HepG2 (cell line): ENCODE results near the gene UBE2G2. TPM values are rescaled to one million over a fixed set of nuclear protein-coding genes. Genes with fewer than 3 reads are reported as not detected.
A peak's percentile ranks its signal among the peaks of the same experiment; 100 is the strongest.

Experiments used
- BCL3 ChIP-seq: sonication (generic); formaldehyde crosslinking; IDR thresholded peaks from 2 replicates; pipeline ENCODE4 v1.5.1; 2020; ENCODE audit warnings: mild to moderate bottlenecking, missing genetic modification reagents, moderate library complexity
- BRF2 ChIP-seq: sonication (generic); formaldehyde crosslinking; IDR thresholded peaks from 2 replicates; pipeline ENCODE4 v1.8.1; 2022; ENCODE audit warnings: mild to moderate bottlenecking, missing genetic modification reagents
- CTCF ChIP-seq: sonication (generic); formaldehyde crosslinking; IDR thresholded peaks from 2 replicates; pipeline ENCODE4 v1.5.0; 2020; ENCODE audit warnings: mild to moderate bottlenecking, missing genetic modification reagents, moderate library complexity
- FLYWCH1 ChIP-seq: sonication (generic); formaldehyde crosslinking; IDR thresholded peaks from 2 replicates; pipeline ENCODE4 v1.8.1; 2023; ENCODE audit warnings: mild to moderate bottlenecking, missing genetic modification reagents
- GMEB1 ChIP-seq: sonication (generic); formaldehyde crosslinking; IDR thresholded peaks from 2 replicates; pipeline ENCODE4 v1.5.1; 2020; ENCODE audit warnings: missing genetic modification reagents, mild to moderate bottlenecking, borderline replicate concordance
- GPN1 ChIP-seq: sonication (generic); formaldehyde crosslinking; IDR thresholded peaks from 2 replicates; pipeline ENCODE4 v1.5.1; 2020; ENCODE audit warnings: missing genetic modification reagents, borderline replicate concordance
- HHEX ChIP-seq: IDR thresholded peaks from 2 replicates; pipeline ENCODE4 v1.6.1; 2016; ENCODE audit warnings: control low read depth
- MAX ChIP-seq: IDR thresholded peaks from 2 replicates; pipeline ENCODE4 v1.6.1; 2012; ENCODE audit warnings: inconsistent platforms
- MYC ChIP-seq: sonication (generic); formaldehyde crosslinking; IDR thresholded peaks from 2 replicates; pipeline ENCODE4 v1.9.0; 2021; ENCODE audit warnings: missing genetic modification reagents, borderline replicate concordance
- ONECUT2 ChIP-seq: sonication (generic); formaldehyde crosslinking; IDR thresholded peaks from 2 replicates; pipeline ENCODE4 v1.4.0; 2020; ENCODE audit warnings: missing genetic modification reagents
- POGK ChIP-seq: sonication (generic); formaldehyde crosslinking; conservative IDR thresholded peaks from 2 replicates; pipeline ENCODE4 v1.8.0; 2022; ENCODE audit warnings: mild to moderate bottlenecking, moderate library complexity, missing genetic modification reagents
- SAFB2 ChIP-seq: sonication (generic); formaldehyde crosslinking; IDR thresholded peaks from 2 replicates; pipeline ENCODE4 v1.5.1; 2020; ENCODE audit warnings: missing genetic modification reagents, low read depth, mild to moderate bottlenecking, borderline replicate concordance
- STAT5B ChIP-seq: sonication (generic); formaldehyde crosslinking; IDR thresholded peaks from 2 replicates; pipeline ENCODE4 v1.4.0; 2020; ENCODE audit warnings: missing genetic modification reagents
- U2AF2 ChIP-seq: fragments of 200-400 bp; formaldehyde crosslinking; IDR thresholded peaks from 2 replicates; pipeline ENCODE4 v1.6.1; 2017; ENCODE audit warnings: low read depth, mild to moderate bottlenecking, low read length
- YEATS4 ChIP-seq: sonication (generic); formaldehyde crosslinking; IDR thresholded peaks from 2 replicates; pipeline ENCODE4 v1.4.0; 2020; ENCODE audit warnings: missing genetic modification reagents, borderline replicate concordance
- ZBTB25 ChIP-seq: IDR thresholded peaks from 2 replicates; pipeline ENCODE4 v1.6.1; 2018; ENCODE audit warnings: missing genetic modification reagents
- ZNF777 ChIP-seq: sonication (generic); formaldehyde crosslinking; IDR thresholded peaks from 2 replicates; pipeline ENCODE4 v1.4.0; 2020; ENCODE audit warnings: missing genetic modification reagents
- ZNF788 ChIP-seq: sonication (generic); formaldehyde crosslinking; IDR thresholded peaks from 2 replicates; pipeline ENCODE4 v1.5.0; 2020; ENCODE audit warnings: mild to moderate bottlenecking, missing genetic modification reagents, borderline replicate concordance
- ZSCAN31 ChIP-seq: sonication (generic); formaldehyde crosslinking; IDR thresholded peaks from 2 replicates; pipeline ENCODE4 v1.5.0; 2020; ENCODE audit warnings: low read depth, mild to moderate bottlenecking, missing genetic modification reagents
- polyA plus RNA-seq, 8 experiments: library from polyadenylated mRNA; depleted of rRNA in 3 of 8; stranded (reverse) in 7 of 8; unstranded in 1 of 8; fragments of >200 nt; fragmentation: Illumina TruSeq in 4 of 8; extraction: Trizol in 4 of 8; gene quantifications; 2 replicates each; pipeline versions ENCODE4 v1.2.1 to v1.2.3, GENCODE V29; 2011 to 2016; ENCODE audit warnings: low read depth in 4 of 8, missing spikeins in 1 of 8, mixed read lengths in 1 of 8; ENCODE audit not compliant: insufficient read depth in 1 of 8
- total RNA-seq, 5 experiments: library from RNA; depleted of rRNA; stranded (reverse); fragments of >200 nt; fragmentation: Illumina TruSeq; extraction: Trizol; gene quantifications; 2 replicates each; pipeline ENCODE4 v1.2.3, GENCODE V29; 2016; ENCODE audit warnings: low read depth in 1 of 5

UBE2G2 gene
- total and polyA plus RNA-seq, 2 of the 13 experiments (the other 11 are each of a cell fraction or from before 2014, with no cell fraction given): 55.4 to 92.0 TPM

GRCh38 chr21:44817914-44818639 is 16.5 kb upstream of the UBE2G2 start, which contains the start of gene SUMO3 (continued):
- TF ChIP-seq ZSCAN31 (CRISPR knock-in tag) (no peak; the same call in 1 of the 2 replicates), GPN1 (CRISPR knock-in tag) (no peak), YEATS4 (CRISPR knock-in tag) (peak; percentile 35; the same call in 1 of the 2 replicates), ZNF788 (0 out of 2 replicates have a peak, but pooled peaks have one; percentile 22), POGK (peak; percentile 49; the same call in 1 of the 2 replicates), GMEB1 (CRISPR knock-in tag) (no peak), HHEX (CRISPR knock-in tag) (no peak), ONECUT2 (CRISPR knock-in tag) (no peak), CTCF (CRISPR knock-in tag) (0 out of 2 replicates have a peak, but pooled peaks have one; percentile 28), MYC (CRISPR knock-in tag) (0 out of 2 replicates have a peak, but pooled peaks have one; percentile 22), MAX (0 out of 2 replicates have a peak, but pooled peaks have one; percentile 17), U2AF2 (no peak), ZNF777 (no peak), SAFB2 (0 out of 2 replicates have a peak, but pooled peaks have one; percentile 19), BRF2 (no peak), ZBTB25 (no peak), STAT5B (no peak), FLYWCH1 (CRISPR knock-in tag) (0 out of 2 replicates have a peak, but pooled peaks have one; percentile 67), BCL3 (CRISPR knock-in tag) (peak; percentile 20; the same call in 1 of the 2 replicates)
